ENCODE measurements around the gene TMEM208. TPM values are rescaled to one million over a fixed set of nuclear protein-coding genes. Genes with fewer than 3 reads are reported as not detected.

The TMEM208 gene
- total RNA-seq, 1 donor from 2014 or later = 49.2 TPM

GRCh38 chr16:67270931-67271338, 44.0 kb downstream of the TMEM208 start:
- H3K27ac Mint-ChIP-seq = no peak overlapping the region

DNA sequence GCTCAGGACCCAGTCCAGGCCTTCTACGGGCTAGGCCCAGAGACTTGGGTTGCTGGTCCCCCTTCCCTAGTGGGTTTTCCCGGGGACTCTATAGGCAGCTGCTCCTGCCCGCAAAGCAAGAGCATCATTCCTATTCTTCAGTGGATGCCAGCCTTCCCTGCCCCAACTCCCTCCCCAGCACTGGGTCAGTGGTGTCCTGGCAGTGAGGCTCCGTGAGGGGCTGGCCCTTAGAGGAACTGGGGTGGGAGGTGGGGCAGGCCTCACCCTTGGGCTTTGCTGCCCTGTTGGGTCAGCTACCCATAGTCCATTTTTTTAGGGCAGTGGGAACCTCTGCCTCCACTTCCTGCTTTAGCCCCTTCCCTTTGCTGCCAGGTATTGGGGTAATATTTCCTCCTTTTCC, 44.5 kb downstream of the TMEM208 start:
- no peak overlapping the region for H3K4me3 Mint-ChIP-seq
- no peaks in the 10 kb centered on the region for H3K27me3 Mint-ChIP-seq
- no peak for DNase-seq (ENCODE audit: extremely low spot score, unreplicated experiment)
- no peak for TF ChIP-seq CTCF (conservative IDR thresholded peaks at IDR 0.05)
- no peak overlapping the region for H3K27ac Mint-ChIP-seq
- H3K36me3 Mint-ChIP-seq = no peaks in the 10 kb centered on the region
- H3K4me1 Mint-ChIP-seq (ENCODE audit: unreplicated experiment) = no peaks in the 10 kb centered on the region
- no peaks in the 10 kb centered on the region for H3K9me3 Mint-ChIP-seq

More at GRCh38 chr16:67270931-67271338, 44.0 kb downstream of the TMEM208 start:
- Mint-ChIP-seq H3K4me3 (no peak overlapping the region), H3K36me3 (no peaks in the 10 kb centered on the region), H3K27me3 (peaks cover 3% of the 10 kb centered on the region), H3K9me3 (no peaks in the 10 kb centered on the region), H3K4me1 (ENCODE audit: unreplicated experiment) (no peaks in the 10 kb centered on the region)
- DNase-seq (ENCODE audit: extremely low spot score, unreplicated experiment) = no peak
- no peak for TF ChIP-seq CTCF (conservative IDR thresholded peaks at IDR 0.05)

GRCh38 chr16:67275321-67275720, 48.4 kb downstream of the TMEM208 start:
- DNase-seq (ENCODE audit: extremely low spot score, unreplicated experiment) = no peak
- no peaks in the 10 kb centered on the region for H3K27me3 Mint-ChIP-seq
- H3K4me3 Mint-ChIP-seq = no peak overlapping the region
- no peaks in the 10 kb centered on the region for H3K9me3 Mint-ChIP-seq
- H3K4me1 Mint-ChIP-seq (ENCODE audit: unreplicated experiment) = no peaks in the 10 kb centered on the region
- no peak overlapping the region for H3K27ac Mint-ChIP-seq
- no peak for TF ChIP-seq CTCF (conservative IDR thresholded peaks at IDR 0.05)
- H3K36me3 Mint-ChIP-seq = no peaks in the 10 kb centered on the region

DNA sequence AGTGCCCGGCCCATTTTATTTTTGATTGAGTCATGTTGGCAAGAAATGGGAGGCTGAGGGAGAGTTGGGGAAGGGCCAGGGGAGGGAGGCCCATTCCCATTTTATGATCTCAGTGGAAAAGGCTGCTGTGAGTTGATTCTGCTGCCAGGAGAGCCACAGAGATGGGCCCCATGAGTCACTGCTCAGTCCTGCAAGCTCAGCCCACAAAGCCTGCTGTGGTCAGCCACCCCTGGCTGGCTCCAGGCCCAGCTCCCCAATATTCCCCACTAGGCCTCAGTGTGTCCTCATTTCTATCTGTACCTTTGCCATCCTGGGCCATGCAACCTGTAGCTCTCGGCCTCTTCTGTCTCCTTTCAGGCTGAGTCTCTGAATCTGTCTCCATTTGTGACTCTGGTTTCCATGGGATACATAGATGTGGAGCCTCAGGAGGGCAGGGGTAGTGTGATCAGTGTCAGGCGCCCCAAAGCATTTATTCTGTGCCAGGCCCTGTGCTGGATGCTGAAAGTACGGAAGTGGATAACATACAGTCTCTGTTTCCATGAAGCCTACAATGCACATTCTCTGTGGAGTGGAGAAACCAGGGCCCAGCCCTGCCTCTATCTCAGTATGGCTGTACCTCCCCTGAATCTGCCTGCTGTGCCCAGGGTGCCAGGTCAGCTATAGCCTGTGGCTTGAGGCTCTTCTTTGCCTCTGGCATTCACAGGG, 50.5 kb downstream of the TMEM208 start:
- no peaks in the 10 kb centered on the region for H3K36me3 Mint-ChIP-seq
- no peak for TF ChIP-seq CTCF (conservative IDR thresholded peaks at IDR 0.05)
- H3K4me3 Mint-ChIP-seq = peak overlapping the region; percentile 14
- no peaks in the 10 kb centered on the region for H3K27me3 Mint-ChIP-seq
- H3K9me3 Mint-ChIP-seq = no peaks in the 10 kb centered on the region
- no peaks in the 10 kb centered on the region for H3K4me1 Mint-ChIP-seq (ENCODE audit: unreplicated experiment)
- no peak overlapping the region for H3K27ac Mint-ChIP-seq
- no peak for DNase-seq (ENCODE audit: extremely low spot score, unreplicated experiment)

DNA sequence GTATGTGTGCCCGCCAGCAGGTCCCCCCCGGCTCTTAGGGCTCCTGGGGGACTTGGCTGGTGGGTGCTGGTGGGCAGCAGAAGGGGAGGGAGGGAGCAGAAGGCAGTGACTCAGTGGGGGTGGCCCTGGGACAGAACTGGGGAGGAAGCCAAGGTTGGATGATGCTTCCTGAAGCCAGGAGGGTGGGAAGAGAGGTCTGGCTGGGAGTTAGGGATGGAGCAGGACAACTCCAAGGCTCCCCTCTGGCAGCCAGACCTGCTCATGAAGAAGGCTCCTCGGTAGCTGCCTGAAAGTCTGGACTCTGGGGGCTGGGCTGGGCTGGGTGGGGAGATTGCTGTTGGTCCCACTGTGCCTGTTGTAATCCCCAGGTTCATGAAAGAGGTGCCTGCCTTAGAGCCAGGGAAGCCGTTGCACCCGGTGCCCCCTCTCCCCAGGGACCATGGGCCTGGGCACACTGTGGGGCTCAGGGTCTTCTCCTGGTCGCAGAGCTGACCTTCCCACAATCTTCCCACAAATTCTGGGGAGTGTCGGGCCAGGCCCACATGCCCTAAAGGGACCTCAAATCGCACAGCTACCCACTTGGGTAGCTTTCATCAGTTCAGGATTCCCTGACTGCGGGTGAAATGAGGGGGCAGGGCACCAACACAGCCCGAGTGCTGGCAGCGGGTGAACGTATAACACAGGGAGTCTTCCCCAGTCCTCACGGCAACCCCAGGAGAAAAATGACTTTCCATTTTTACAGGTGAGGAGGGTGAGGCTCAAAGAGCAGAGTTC, 51.3 kb downstream of the TMEM208 start:
- Mint-ChIP-seq H3K9me3 (no peaks in the 10 kb centered on the region), H3K36me3 (no peaks in the 10 kb centered on the region), H3K4me1 (ENCODE audit: unreplicated experiment) (no peaks in the 10 kb centered on the region), H3K4me3 (peak overlapping the region; percentile 78), H3K27ac (no peak overlapping the region), H3K27me3 (no peaks in the 10 kb centered on the region)
- DNase-seq (ENCODE audit: extremely low spot score, unreplicated experiment) = no peak
- no peak for TF ChIP-seq CTCF (conservative IDR thresholded peaks at IDR 0.05)

Small RNA genes lying within 50 kb of the gene (microRNA-seq; reads per million reads assigned to microRNA genes)
- 82.9 reads per million, percentile 61 among the genes with 10 or more reads in this experiment for gene MIR328

Other genes with a start within 250 kb of the TMEM208 start
- 11.5 and 13.9 TPM in 2 replicates for gene CES4A, start 238.5 kb upstream of the TMEM208 start, total RNA-seq (ENCODE audit: low replicate concordance)
- 48.8 and 77.1 TPM in 2 replicates for gene CBFB, start 198.0 kb upstream of the TMEM208 start, total RNA-seq (ENCODE audit: low replicate concordance)
- 22.8 and 26.8 TPM in 2 replicates for gene PHAF1, start 117.2 kb upstream of the TMEM208 start, total RNA-seq (ENCODE audit: low replicate concordance)
- gene B3GNT9, start 76.1 kb upstream of the TMEM208 start, total RNA-seq (ENCODE audit: low replicate concordance) = 9.7 and 11.0 TPM in 2 replicates
- 6.2 and 14.8 TPM in 2 replicates for gene TRADD, start 67.2 kb upstream of the TMEM208 start, total RNA-seq (ENCODE audit: low replicate concordance)
- 4.5 and 9.2 TPM in 2 replicates for gene FBXL8, start 67.2 kb upstream of the TMEM208 start, total RNA-seq (ENCODE audit: low replicate concordance)
- gene HSF4, start 62.4 kb upstream of the TMEM208 start, total RNA-seq (ENCODE audit: low replicate concordance) = 10.4 and 11.1 TPM in 2 replicates
- 8.4 and 17.5 TPM in 2 replicates for gene NOL3, start 56.6 kb upstream of the TMEM208 start, total RNA-seq (ENCODE audit: low replicate concordance)
- 43.5 and 77.8 TPM in 2 replicates for gene MATCAP1, start 43.2 kb upstream of the TMEM208 start, total RNA-seq (ENCODE audit: low replicate concordance)
- gene EXOC3L1, start 37.0 kb upstream of the TMEM208 start, total RNA-seq (ENCODE audit: low replicate concordance) = 0.41 and 0.86 TPM in 2 replicates
- gene E2F4, start 35.0 kb upstream of the TMEM208 start, total RNA-seq (ENCODE audit: low replicate concordance) = 68.8 and 84.5 TPM in 2 replicates
- gene ELMO3, start 28.0 kb upstream of the TMEM208 start, total RNA-seq (ENCODE audit: low replicate concordance) = 9.6 and 19.8 TPM in 2 replicates
- 15.2 and 34.7 TPM in 2 replicates for gene FHOD1, start 20.4 kb downstream of the TMEM208 start, total RNA-seq (ENCODE audit: low replicate concordance)
- gene SLC9A5, start 21.8 kb downstream of the TMEM208 start, total RNA-seq (ENCODE audit: low replicate concordance) = 1.0 and 4.4 TPM in 2 replicates
- 2.9 and 3.8 TPM in 2 replicates for gene PLEKHG4, start 52.4 kb downstream of the TMEM208 start, total RNA-seq (ENCODE audit: low replicate concordance)
- 0.56 TPM in 1 of 2 replicates, not detected in the other for gene KCTD19, start 99.6 kb downstream of the TMEM208 start, total RNA-seq (ENCODE audit: low replicate concordance)
- 0.38 and 1.1 TPM in 2 replicates for gene LRRC36, start 99.7 kb downstream of the TMEM208 start, total RNA-seq (ENCODE audit: low replicate concordance)
- gene TPPP3, start 166.4 kb downstream of the TMEM208 start, total RNA-seq (ENCODE audit: low replicate concordance) = 39.3 and 44.5 TPM in 2 replicates
- gene ZDHHC1, start 189.3 kb downstream of the TMEM208 start, total RNA-seq (ENCODE audit: low replicate concordance) = 10.1 and 11.3 TPM in 2 replicates
- 5.4 and 8.5 TPM in 2 replicates for gene HSD11B2, start 204.0 kb downstream of the TMEM208 start, total RNA-seq (ENCODE audit: low replicate concordance)

Data from type B pancreatic cell (in vitro differentiated cells).